Transverse colon (tissue), 4 donors: ENCODE results near the gene PEAK3.

Source experiments
- EP300 ChIP-seq: sonication (generic); formaldehyde crosslinking; IDR thresholded peaks from one replicate; pipeline ENCODE4 v1.6.1; 2017; ENCODE audit warnings: antibody characterized with exemption, low read depth
- POLR2AphosphoS5 ChIP-seq, 3 donors: sonication (generic); formaldehyde crosslinking; IDR thresholded peaks; one replicate each; pipeline ENCODE4 v1.6.1; 2016; ENCODE audit warnings: antibody characterized with exemption in 3 of 3
- TF ChIP-seq, protein P1 (sequence below), 5 experiments: fragments of 200-600 bp in 3 of 5; fragments of 450-650 bp in 2 of 5; sonication (generic) in 3 of 5; IDR thresholded peaks; 1 replicate in 2 of 5; 2 replicates in 3 of 5; pipeline ENCODE4 v1.5.1; 2016 to 2017; ENCODE audit warnings: antibody characterized with exemption in 5 of 5, inconsistent platforms in 3 of 5, mild to moderate bottlenecking in 2 of 5, moderate library complexity in 1 of 5

DNA sequence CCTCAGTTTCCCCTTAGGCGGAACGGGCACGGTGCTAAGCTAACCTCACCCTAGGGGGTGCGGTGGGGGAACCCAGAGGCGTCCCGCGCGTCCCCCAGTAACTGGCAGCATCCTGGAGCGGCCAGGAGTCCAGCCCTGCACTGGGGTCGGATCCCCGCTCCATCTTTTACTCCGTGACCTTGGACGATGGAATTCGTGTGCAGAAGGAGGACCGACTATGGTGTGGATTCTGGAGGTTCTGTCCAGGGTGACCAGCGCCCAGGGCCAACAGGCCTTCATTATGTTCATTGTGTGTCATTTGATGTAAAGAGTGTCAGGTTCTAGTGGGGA, 47.1 kb upstream of the PEAK3 start:
- TF ChIP-seq, protein P1, sequence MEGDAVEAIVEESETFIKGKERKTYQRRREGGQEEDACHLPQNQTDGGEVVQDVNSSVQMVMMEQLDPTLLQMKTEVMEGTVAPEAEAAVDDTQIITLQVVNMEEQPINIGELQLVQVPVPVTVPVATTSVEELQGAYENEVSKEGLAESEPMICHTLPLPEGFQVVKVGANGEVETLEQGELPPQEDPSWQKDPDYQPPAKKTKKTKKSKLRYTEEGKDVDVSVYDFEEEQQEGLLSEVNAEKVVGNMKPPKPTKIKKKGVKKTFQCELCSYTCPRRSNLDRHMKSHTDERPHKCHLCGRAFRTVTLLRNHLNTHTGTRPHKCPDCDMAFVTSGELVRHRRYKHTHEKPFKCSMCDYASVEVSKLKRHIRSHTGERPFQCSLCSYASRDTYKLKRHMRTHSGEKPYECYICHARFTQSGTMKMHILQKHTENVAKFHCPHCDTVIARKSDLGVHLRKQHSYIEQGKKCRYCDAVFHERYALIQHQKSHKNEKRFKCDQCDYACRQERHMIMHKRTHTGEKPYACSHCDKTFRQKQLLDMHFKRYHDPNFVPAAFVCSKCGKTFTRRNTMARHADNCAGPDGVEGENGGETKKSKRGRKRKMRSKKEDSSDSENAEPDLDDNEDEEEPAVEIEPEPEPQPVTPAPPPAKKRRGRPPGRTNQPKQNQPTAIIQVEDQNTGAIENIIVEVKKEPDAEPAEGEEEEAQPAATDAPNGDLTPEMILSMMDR (IDR thresholded peaks at IDR 0.05): no peak
- no peak for TF ChIP-seq EP300
- TF ChIP-seq POLR2AphosphoS5 (IDR thresholded peaks at IDR 0.05): no peak
